ENCODE results near the gene A2ML1. TPM values are rescaled to one million over a fixed set of nuclear protein-coding genes. Genes with fewer than 3 reads are reported as not detected.
"Not testable (repeated sequence)": the region's sequence is repeated elsewhere in the genome, so short reads cannot be mapped to it uniquely, and the experiment has no call there.

Gene A2ML1
- total and polyA plus RNA-seq, 7 donors, result 0.06 to 0.60 TPM; not detected in 5

DNA sequence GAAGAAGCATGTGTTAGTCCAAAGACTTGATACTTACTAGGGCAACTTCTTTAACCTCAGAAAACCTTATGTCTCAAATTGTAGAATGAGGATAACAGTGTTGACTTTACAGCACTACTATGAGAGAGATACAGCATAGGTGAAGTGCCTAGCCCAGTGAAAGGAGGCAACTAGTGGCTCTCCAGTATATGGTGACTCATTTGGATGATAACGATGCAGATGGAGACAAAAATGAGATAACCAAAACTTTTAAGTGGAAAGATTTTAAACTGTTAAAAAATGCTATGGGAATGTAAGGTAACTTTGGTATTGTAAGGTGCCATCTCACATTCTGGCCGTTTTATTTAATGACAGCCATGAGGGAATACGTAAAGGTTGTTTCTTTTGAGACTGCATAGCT, 94.6 kb downstream of the A2ML1 start:
- no peak for DNase-seq
- Histone ChIP-seq H3K27ac (no peak overlapping the region), H3K9me3 (no peaks in the 10 kb centered on the region), H3K36me3 (peaks cover 4 to 39% (median 11%) of the 10 kb centered on the region in 4 donors), H3K27me3 (no peaks in the 10 kb centered on the region), H3K4me1 (peaks cover 0 to 29% (median 23%) of the 10 kb centered on the region in 4 donors), H3K4me3 (no peak overlapping the region)
- WGBS, 2 donors, result 81 to 89% methylated on average over 3 of the region's 3 CpGs
- TF ChIP-seq, protein P1, sequence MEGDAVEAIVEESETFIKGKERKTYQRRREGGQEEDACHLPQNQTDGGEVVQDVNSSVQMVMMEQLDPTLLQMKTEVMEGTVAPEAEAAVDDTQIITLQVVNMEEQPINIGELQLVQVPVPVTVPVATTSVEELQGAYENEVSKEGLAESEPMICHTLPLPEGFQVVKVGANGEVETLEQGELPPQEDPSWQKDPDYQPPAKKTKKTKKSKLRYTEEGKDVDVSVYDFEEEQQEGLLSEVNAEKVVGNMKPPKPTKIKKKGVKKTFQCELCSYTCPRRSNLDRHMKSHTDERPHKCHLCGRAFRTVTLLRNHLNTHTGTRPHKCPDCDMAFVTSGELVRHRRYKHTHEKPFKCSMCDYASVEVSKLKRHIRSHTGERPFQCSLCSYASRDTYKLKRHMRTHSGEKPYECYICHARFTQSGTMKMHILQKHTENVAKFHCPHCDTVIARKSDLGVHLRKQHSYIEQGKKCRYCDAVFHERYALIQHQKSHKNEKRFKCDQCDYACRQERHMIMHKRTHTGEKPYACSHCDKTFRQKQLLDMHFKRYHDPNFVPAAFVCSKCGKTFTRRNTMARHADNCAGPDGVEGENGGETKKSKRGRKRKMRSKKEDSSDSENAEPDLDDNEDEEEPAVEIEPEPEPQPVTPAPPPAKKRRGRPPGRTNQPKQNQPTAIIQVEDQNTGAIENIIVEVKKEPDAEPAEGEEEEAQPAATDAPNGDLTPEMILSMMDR (IDR thresholded peaks at IDR 0.05), result no peak
- no peak for TF ChIP-seq EP300 (IDR thresholded peaks at IDR 0.05)
- no peak for TF ChIP-seq POLR2AphosphoS5 (IDR thresholded peaks at IDR 0.05)
- TF ChIP-seq POLR2A (IDR thresholded peaks at IDR 0.05), result no peak
- intact Hi-C loops (cut with DNase I), result loop anchor here (10.0 kb wide), 2 partner anchors 148 to 1298 kb away; partner anchors contain the start of gene GABARAPL1

DNA sequence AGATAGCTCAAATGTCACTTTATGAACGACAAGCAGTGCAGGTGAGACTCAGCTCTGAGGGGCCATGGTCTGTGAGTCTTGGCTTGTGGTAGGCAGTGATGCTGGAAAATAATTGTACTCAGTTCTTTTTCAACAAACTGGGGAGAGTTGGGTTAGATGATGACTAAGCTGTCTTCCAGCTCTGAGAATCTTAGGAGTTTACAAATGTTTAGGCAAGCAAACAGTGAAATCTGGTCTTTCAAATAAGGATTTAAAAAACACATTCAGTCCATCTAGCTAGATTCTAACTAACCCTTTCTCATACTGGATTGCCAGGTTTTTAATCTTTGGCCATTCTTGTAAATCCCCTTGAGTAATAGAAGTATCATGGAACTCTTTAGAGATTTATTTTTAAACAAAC, 95.3 kb downstream of the A2ML1 start:
- TF ChIP-seq EP300 (IDR thresholded peaks at IDR 0.05), result no peak
- TF ChIP-seq, protein P1 (IDR thresholded peaks at IDR 0.05), result no peak
- no peak for TF ChIP-seq POLR2AphosphoS5 (IDR thresholded peaks at IDR 0.05)
- no peak for TF ChIP-seq POLR2A (IDR thresholded peaks at IDR 0.05)
- Histone ChIP-seq H3K27ac (no peak overlapping the region), H3K27me3 (no peaks in the 10 kb centered on the region), H3K4me3 (no peak overlapping the region), H3K4me1 (peaks cover 0 to 25% (median 21%) of the 10 kb centered on the region in 4 donors), H3K9me3 (no peaks in the 10 kb centered on the region), H3K36me3 (peaks cover 4 to 46% (median 15%) of the 10 kb centered on the region in 4 donors)
- WGBS, 2 donors, result 86 to 87% methylated on average over 1 of the region's 1 CpG
- intact Hi-C loops (cut with DNase I), result loop anchor here (10.0 kb wide), 2 partner anchors 147 to 1297 kb away; partner anchors contain the start of gene GABARAPL1
- DNase-seq, result no peak

DNA sequence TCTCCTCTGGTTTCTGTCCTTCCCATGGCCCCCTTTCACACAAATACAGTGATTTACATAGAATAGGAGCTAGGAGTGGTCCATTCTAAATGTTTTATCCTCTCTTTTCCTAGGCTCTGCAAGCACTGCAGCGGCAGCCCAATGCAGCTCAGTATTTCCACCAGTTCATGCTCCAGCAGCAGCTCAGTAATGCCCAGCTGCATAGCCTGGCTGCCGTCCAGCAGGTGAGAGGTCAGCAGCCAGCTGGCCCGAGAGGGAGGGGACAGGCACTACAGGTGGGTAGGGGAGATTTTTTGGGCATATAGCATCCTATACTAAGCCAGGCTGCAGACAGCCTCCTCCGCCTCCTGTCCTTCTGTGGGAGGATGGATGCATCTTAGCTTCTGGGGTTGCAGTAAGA, 97.2 kb downstream of the A2ML1 start:
- not testable (repeated sequence) for DNase-seq, H3K4me3 ChIP-seq, H3K9me3 ChIP-seq, H3K27me3 ChIP-seq, H3K27ac ChIP-seq
- intact Hi-C loops (cut with DNase I), result loop anchor here (10.0 kb wide), 2 partner anchors 145 to 1295 kb away; partner anchors contain the start of gene GABARAPL1
- WGBS, 2 donors, result 91% methylated on average over 4 of the region's 4 CpGs
- H3K36me3 ChIP-seq, result peaks cover 4 to 59% (median 18%) of the 10 kb centered on the region in 4 donors
- H3K4me1 ChIP-seq, result peaks cover 0 to 16% (median 13%) of the 10 kb centered on the region in 4 donors

DNA sequence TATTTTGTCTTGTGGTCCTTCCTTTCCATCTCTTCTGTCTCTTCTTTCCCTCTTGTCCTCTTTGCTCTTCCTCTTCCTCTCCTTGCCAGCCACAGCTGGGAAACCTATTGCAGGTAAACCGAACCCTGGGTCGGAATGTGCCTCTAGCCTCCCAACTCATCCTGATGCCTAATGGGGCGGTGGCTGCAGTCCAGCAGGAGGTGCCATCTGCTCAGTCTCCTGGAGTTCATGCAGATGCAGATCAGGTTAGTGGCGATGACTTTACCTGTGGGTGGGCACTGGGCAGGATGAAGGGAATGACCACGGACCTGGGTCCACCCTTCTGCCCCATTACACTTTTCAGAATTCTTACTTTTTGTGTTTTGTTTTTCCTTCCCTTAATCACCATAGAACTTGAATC, 100.1 kb downstream of the A2ML1 start:
- intact Hi-C loops (cut with DNase I), result no loop called here
- H3K27me3 ChIP-seq, result no peaks in the 10 kb centered on the region
- DNase-seq, result no peak
- H3K27ac ChIP-seq, result no peak overlapping the region
- no peaks in the 10 kb centered on the region for H3K9me3 ChIP-seq
- H3K4me3 ChIP-seq, result no peak overlapping the region
- WGBS, 2 donors, result 97% methylated on average over 5 of the region's 5 CpGs
- peaks cover 4 to 73% (median 19%) of the 10 kb centered on the region in 4 donors for H3K36me3 ChIP-seq
- H3K4me1 ChIP-seq, result no peaks in the 10 kb centered on the region
- TF ChIP-seq POLR2A (IDR thresholded peaks at IDR 0.05), result no peak
- no peak for TF ChIP-seq EP300 (IDR thresholded peaks at IDR 0.05)
- no peak for TF ChIP-seq POLR2AphosphoS5 (IDR thresholded peaks at IDR 0.05)
- TF ChIP-seq, protein P1 (IDR thresholded peaks at IDR 0.05), result no peak

Other genes starting within 250 kb of the A2ML1 start
- gene AICDA, start 209.8 kb upstream of the A2ML1 start, total RNA-seq, result 1 to 10 TPM in 1 of 4 donors, not detected in 3; 1.1 TPM
- under 1 TPM in 2 of 3 donors, not detected in 1; 0.60 to 0.80 TPM for gene AICDA, start 209.8 kb upstream of the A2ML1 start, polyA plus RNA-seq
- gene MFAP5, start 159.8 kb upstream of the A2ML1 start, total RNA-seq, result 100 to 1,000 TPM in 3 of 4 donors, 10 to 100 TPM in 1; 33.3 to 313 (median 209) TPM
- 10 to 100 TPM in 1 of 3 donors, 1 to 10 TPM in 2; 6.2 to 36.0 (median 7.2) TPM for gene MFAP5, start 159.8 kb upstream of the A2ML1 start, polyA plus RNA-seq
- 10 to 100 TPM; 52.3 to 60.4 (median 57.6) TPM for gene RIMKLB, start 124.6 kb upstream of the A2ML1 start, total RNA-seq
- gene RIMKLB, start 124.6 kb upstream of the A2ML1 start, polyA plus RNA-seq, result 1 to 10 TPM in 2 of 3 donors, under 1 TPM in 1; 0.23 to 8.5 (median 8.4) TPM
- 10 to 100 TPM; 31.0 to 46.8 (median 36.7) TPM for gene PHC1, start 91.9 kb downstream of the A2ML1 start, total RNA-seq
- 10 to 100 TPM in 1 of 3 donors, 1 to 10 TPM in 2; 2.1 to 14.7 (median 3.0) TPM for gene PHC1, start 91.9 kb downstream of the A2ML1 start, polyA plus RNA-seq
- gene M6PR, start 127.0 kb downstream of the A2ML1 start, total RNA-seq, result 10 to 100 TPM; 63.1 to 97.0 (median 64.9) TPM
- 10 to 100 TPM; 18.0 to 69.2 (median 47.2) TPM for gene M6PR, start 127.0 kb downstream of the A2ML1 start, polyA plus RNA-seq
- gene KLRG1, start 166.9 kb downstream of the A2ML1 start, total RNA-seq, result 1 to 10 TPM; 1.2 to 4.3 (median 3.0) TPM
- gene KLRG1, start 166.9 kb downstream of the A2ML1 start, polyA plus RNA-seq, result 1 to 10 TPM in 1 of 3 donors, not detected in 2; 3.5 TPM